Activated CD8-positive, alpha-beta T cell treated with anti-CD3 and anti-CD28 coated beads for 36 hours (primary cell): ENCODE data around the gene ULK3. TPM values are rescaled to one million over a fixed set of nuclear protein-coding genes. Genes with fewer than 3 reads are reported as not detected.

Experiments
- ATAC-seq: fragments of 200-7000 bp; cut with Tn5 transposase; one replicate; pipeline ENCODE4 v1.10.0; 2021; ENCODE audit warnings: mild to moderate bottlenecking, moderate library complexity
- CTCF ChIA-PET: fragments of 350-600 bp; sonication (Branson Sonifier 250); formaldehyde crosslinking; loops from one replicate; lab custom pipeline; 2021; ENCODE audit warnings: antibody characterized with exemption; lab: Charles Lee
- POLR2A ChIA-PET: fragments of 350-600 bp; sonication (Branson Sonifier 250); formaldehyde crosslinking; loops from one replicate; lab custom pipeline; 2021; ENCODE audit warnings: antibody characterized with exemption; lab: Charles Lee
- DNase-seq: peaks from one replicate; pipeline ENCODE4 v3.0.0-alpha.2; 2020
- H3K27ac Mint-ChIP-seq: one replicate; pipeline ENCODE4 v1.8.0; 2021; ENCODE audit warnings: mild to moderate bottlenecking, mixed read lengths
- H3K27me3 Mint-ChIP-seq: one replicate; pipeline ENCODE4 v1.8.0; 2021; ENCODE audit warnings: mixed read lengths
- H3K36me3 Mint-ChIP-seq: one replicate; pipeline ENCODE4 v1.8.0; 2021; ENCODE audit warnings: low read depth, mixed read lengths
- H3K4me1 Mint-ChIP-seq: one replicate; pipeline ENCODE4 v1.8.0; 2021; ENCODE audit warnings: low read depth, mixed read lengths
- H3K4me3 Mint-ChIP-seq: one replicate; pipeline ENCODE4 v1.8.0; 2021; ENCODE audit warnings: mild to moderate bottlenecking, moderate library complexity, mixed read lengths
- H3K9me3 Mint-ChIP-seq: one replicate; pipeline ENCODE4 v1.8.0; 2021; ENCODE audit warnings: mixed read lengths
- CTCF ChIP-seq: fragments of 200-600 bp; IDR thresholded peaks from one replicate; pipeline ENCODE4 v1.8.0; 2022; ENCODE audit warnings: antibody characterized with exemption, mild to moderate bottlenecking
- intact Hi-C: fragments of 100-400 bp; cut with micrococcal nuclease; formaldehyde crosslinking; loops from one replicate; pipeline ENCODE4 v1.10.0; 2022
- total RNA-seq, 2 experiments: library from RNA; stranded (reverse); gene quantifications; one replicate each; pipeline ENCODE4 v1.2.3, GENCODE V29; 2021

The ULK3 gene
- total RNA-seq, result 10 to 100 TPM; 45.9 to 49.3 TPM

DNA sequence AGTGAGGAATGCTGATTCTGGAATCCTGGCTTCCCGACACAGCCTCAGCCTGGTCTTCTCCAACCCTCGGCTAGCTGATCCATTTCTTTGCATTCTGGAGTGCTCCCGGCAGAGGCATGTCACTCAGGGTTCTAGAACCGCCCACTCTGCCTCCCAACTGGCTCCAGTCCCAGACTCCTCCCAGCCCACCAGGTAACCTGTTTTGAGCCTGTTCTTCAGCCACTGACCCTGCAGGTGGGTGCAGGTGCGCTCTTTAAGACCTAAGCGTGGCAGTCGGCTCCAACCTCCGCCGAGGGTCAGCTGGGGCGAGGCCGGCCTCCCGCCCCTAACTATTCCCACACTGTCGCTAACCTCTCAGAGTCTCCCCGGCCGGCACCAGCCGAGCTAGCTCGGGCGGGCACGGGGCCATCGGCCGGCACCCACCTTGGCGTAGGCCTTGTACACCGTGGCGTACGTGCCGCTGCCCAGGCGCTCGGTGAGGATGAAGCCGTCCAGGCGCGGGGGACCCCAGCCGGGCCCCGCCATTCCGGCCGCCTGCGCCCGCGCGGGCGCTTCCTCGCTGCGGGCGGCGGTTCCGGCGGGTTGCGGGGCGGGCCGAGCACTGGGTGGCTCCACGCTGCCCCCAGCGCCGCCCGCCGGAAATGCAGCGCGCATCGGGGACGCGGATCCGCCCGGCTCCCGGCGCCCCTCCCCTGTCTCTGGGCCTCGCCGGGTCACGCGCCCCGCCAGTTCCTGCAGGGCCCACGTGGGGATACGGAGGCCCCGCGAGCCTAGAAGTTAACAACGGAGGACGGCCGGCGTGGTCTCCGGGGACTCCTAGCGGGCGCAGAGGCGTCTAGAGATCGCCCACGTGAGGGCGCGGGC, at the start of gene ULK3:
Gene ULK3 (minus strand): TSS at position 576 of the 864 bp plus-strand sequence. CDS start 51 bp downstream, at position 525.
- POLR2A ChIA-PET, result interaction anchor here (0.6 to 4.5 kb wide), 12 partner anchors 9 to 117 kb away, joined by 3 to 18 read pairs (median 4); partner anchors contain the start of gene COX5A
- Mint-ChIP-seq H3K4me1 (peaks cover 44% of the 10 kb centered on the region), H3K9me3 (no peaks in the 10 kb centered on the region), H3K27me3 (no peaks in the 10 kb centered on the region), H3K27ac (peak within 1 kb of the TSS; percentile 94), H3K4me3 (peak within 1 kb of the TSS; percentile 90), H3K36me3 (peaks cover 24% of the 10 kb centered on the region)
- ATAC-seq, result peak; percentile 92
- peak; percentile 94 for DNase-seq
- CTCF ChIA-PET, result interaction anchor here (0.8 to 4.7 kb wide), 19 partner anchors 15 to 228 kb away, joined by 3 to 38 read pairs (median 4); partner anchors contain the start of genes CPLX3, MPI and RPP25
- peak; percentile 89 for TF ChIP-seq CTCF
- intact Hi-C loops, result loop anchor here (5.0 kb wide), 1 partner anchor 61 kb away; the partner anchor contains the start of gene CSK

GRCh38 chr15:74892313-74892712, 49.4 kb upstream of the ULK3 start:
- intact Hi-C loops, result no loop called here
- POLR2A ChIA-PET, result interaction anchor here (0.7 to 1.2 kb wide), 3 partner anchors 9 to 52 kb away, joined by 3 read pairs; no protein-coding TSS in a partner anchor
- CTCF ChIA-PET, result interaction anchor here (1.6 to 6.5 kb wide), 2 partner anchors 10 to 257 kb away, joined by 4 to 52 read pairs; no protein-coding TSS in a partner anchor
- no peaks in the 10 kb centered on the region for H3K9me3 Mint-ChIP-seq
- peaks cover 51% of the 10 kb centered on the region for H3K36me3 Mint-ChIP-seq
- no peak for DNase-seq
- no peak for TF ChIP-seq CTCF
- no peak overlapping the region for H3K27ac Mint-ChIP-seq
- H3K27me3 Mint-ChIP-seq, result no peaks in the 10 kb centered on the region
- no peak overlapping the region for H3K4me3 Mint-ChIP-seq
- peaks cover 41% of the 10 kb centered on the region for H3K4me1 Mint-ChIP-seq
- ATAC-seq, result no peak

GRCh38 chr15:74891469-74891868, 48.5 kb upstream of the ULK3 start:
- peak overlapping the region; percentile 78 for H3K4me3 Mint-ChIP-seq
- intact Hi-C loops, result no loop called here
- no peaks in the 10 kb centered on the region for H3K27me3 Mint-ChIP-seq
- ChIA-PET CTCF (interaction anchor here (1.6 to 6.5 kb wide), 2 partner anchors 11 to 257 kb away, joined by 4 to 52 read pairs; no protein-coding TSS in a partner anchor), POLR2A (interaction anchor here (0.7 to 2.9 kb wide), 4 partner anchors 9 to 51 kb away, joined by 3 to 19 read pairs (median 3); no protein-coding TSS in a partner anchor)
- peaks cover 46% of the 10 kb centered on the region for H3K36me3 Mint-ChIP-seq
- H3K9me3 Mint-ChIP-seq, result no peaks in the 10 kb centered on the region
- TF ChIP-seq CTCF, result no peak
- ATAC-seq (no peak), DNase-seq (no peak)
- peaks cover 41% of the 10 kb centered on the region for H3K4me1 Mint-ChIP-seq
- peak overlapping the region; percentile 87 for H3K27ac Mint-ChIP-seq

DNA sequence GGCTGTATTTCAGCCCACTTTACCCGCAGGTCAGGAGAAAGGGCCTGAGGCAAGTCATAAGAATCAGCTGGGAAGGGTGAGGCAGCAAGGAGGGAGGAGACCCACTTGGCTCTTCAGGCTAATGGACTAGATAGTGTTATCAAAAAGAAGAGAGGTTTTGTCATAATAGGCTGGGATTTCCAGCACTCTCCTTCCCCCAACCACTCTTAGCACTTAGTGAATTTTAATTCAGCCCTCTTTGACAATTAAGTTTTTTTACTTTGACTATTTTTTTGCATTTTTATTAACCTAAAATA, 47.7 kb upstream of the ULK3 start:
- no peak for DNase-seq
- TF ChIP-seq CTCF, result no peak
- Mint-ChIP-seq H3K27ac (peak overlapping the region; percentile 87), H3K36me3 (peaks cover 41% of the 10 kb centered on the region), H3K27me3 (no peaks in the 10 kb centered on the region), H3K9me3 (no peaks in the 10 kb centered on the region), H3K4me3 (peak overlapping the region; percentile 78), H3K4me1 (peaks cover 40% of the 10 kb centered on the region)
- POLR2A ChIA-PET, result interaction anchor here (1.0 to 2.9 kb wide), 4 partner anchors 10 to 109 kb away, joined by 4 to 19 read pairs (median 4); partner anchors contain the start of genes CSK and SCAMP2
- CTCF ChIA-PET, result interaction anchor here (6.5 kb wide), 1 partner anchor 11 kb away, joined by 52 read pairs; no protein-coding TSS in a partner anchor
- no peak for ATAC-seq
- intact Hi-C loops, result no loop called here
